ENCODE measurements around the gene GJD2.

The GJD2 gene

DNA sequence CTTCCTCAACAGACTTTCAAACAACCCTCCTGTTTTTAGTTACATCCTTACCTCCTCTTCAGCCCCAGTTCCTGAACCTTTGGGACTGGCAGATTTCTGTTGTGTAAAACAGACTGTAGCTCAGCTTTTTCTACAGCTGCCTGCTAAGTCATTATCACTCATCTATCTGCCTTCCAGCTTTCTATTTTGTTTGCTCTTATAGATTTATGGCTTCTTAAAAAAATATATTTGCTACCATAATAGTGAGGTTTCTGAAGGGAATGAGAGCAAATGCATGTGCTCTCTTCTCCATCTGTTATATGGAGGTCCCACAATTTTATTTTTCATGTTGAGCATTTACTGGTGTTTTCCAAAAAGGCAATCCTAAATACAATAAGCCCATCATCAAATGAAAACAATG, 18.2 kb upstream of the GJD2 start:
- DNase-seq (ENCODE audit: low read depth in 2 of 2), result no peak

DNA sequence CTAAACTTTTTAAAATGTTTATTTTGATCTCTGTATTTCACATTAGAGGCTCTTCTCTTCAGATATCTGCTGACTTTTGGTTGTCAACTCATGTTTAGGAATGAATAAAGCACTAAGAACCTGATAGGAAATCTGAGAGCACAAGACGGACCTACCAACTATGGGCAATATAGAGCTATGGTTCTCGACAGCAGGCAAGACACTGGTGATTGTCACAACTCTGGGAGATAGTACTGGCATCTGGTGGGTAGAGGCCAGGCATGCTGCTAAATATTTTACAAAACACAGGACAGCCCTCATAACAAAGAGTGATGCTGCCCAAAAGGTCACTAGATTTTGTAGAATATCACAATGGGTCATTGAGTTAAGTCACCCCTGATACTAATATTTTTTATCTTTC, 17.5 kb upstream of the GJD2 start:
- DNase-seq (ENCODE audit: low read depth in 2 of 2), result no peak

DNA sequence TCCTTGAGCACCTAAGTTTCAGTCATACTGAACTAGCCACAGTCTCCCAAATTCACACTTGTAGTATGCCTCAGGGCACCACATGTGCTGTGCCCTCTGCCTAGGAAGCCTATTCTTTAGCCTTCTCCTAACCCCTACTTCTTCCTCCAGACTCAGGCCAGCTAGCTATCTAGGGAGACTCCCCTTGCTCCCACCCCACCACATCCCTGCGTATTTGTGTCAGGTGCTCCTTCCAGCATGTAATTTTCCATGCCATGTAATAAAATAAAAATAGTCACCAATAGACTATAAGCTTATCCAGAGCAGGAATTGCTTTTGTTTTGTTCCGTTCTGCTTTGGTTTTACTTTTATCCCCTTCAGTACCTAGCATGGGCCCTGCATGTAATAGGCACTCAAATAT, 14.9 kb upstream of the GJD2 start:
- no peak for DNase-seq (ENCODE audit: low read depth in 2 of 2)

DNA sequence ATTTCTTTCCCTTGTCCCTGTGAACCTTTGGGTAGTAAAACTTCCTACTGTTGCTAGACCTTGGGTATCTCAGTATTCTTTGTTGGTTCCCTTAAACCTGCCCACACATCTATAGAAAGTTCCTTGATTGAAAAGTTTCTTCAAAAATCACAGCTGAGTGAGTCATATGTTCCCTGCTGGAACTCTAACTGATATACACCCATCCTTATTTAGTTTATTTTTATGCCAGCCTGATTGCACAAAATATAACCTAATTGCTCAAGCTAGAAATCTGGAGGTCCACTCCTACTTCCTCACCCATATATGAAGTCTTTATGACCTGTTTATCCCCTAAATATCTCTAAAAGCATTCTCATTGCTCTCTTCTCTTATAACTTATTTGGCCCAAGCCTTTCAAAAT, 13.7 kb upstream of the GJD2 start:
- no peak for DNase-seq (ENCODE audit: low read depth in 2 of 2)

DNA sequence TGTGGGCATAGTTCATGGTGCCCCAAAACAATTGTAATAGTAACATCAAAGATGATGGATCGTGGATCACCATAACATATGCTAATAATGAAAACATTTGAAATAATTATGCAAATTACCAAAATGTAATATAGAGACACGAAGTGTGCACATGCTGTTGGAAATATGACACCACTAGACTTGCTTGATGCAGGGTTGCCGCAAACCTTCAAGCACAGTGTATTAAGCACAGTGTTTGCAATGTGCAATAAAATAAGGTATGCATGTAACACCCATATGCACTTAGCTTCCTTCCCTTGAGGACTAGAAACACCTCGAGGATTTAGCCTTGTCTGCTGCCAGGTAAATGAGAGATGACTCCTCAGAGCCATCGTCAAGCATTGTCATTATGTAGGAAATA, 10.9 kb upstream of the GJD2 start:
- no peak for DNase-seq (ENCODE audit: low read depth in 2 of 2)

DNA sequence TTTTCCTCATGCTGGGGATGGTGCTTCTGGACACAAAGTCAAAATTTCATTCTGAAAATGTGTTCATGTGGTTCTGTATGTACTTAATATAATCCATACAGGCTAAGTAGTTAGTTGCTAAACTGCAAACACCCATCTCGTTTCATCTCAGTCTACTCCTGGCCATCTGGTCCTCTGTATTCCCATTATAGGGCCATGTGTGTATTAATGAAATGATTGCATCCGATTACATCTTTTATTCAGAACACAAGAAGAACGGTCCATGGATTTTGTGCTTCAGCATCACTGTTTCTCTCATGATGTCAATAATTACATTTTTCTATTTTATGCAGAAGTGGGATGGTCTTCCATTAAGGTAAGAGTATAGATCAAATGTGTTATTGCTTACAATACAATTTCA, 6.1 kb upstream of the GJD2 start:
- no peak for DNase-seq (ENCODE audit: low read depth in 2 of 2)

DNA sequence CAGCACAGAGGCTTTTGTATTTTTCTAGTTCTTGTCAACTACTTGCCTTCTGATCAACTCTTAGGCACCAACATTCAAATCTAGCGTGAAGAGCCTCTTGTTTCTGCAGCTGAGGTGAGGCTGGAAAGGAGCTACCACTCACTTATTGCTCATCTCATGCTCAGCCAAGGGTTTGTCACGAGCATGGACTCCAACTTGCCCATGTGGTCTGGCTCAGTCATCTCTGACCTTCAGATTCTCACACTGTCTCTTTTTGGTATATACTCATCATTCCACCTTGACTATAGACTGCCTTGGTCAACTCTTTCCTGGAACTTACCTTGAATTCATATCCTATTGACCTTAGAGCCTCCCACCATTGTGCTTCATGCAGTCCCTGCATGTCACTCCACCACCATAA, 5.2 kb upstream of the GJD2 start:
- DNase-seq (ENCODE audit: low read depth in 2 of 2), result no peak

DNA sequence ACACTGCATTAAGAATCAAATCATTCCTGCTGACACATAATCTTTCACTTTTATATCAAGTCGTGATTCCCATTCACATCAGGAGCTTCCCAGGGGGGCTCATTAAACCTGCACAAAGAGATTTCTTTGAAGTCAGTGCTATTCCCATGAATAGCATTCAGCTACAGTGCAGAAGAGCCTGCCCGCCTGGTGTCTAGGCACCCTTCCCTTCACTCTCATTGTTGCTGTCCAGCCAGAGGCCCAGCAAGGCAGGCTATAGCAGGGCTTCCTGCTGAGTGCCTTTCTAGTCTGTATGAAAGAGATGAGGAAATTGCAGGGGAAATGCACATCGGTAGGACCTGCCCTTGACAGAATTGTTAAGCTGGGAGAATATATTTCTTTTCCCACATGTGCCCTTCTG, 4.5 kb upstream of the GJD2 start:
- no peak for DNase-seq (ENCODE audit: low read depth in 2 of 2)

DNA sequence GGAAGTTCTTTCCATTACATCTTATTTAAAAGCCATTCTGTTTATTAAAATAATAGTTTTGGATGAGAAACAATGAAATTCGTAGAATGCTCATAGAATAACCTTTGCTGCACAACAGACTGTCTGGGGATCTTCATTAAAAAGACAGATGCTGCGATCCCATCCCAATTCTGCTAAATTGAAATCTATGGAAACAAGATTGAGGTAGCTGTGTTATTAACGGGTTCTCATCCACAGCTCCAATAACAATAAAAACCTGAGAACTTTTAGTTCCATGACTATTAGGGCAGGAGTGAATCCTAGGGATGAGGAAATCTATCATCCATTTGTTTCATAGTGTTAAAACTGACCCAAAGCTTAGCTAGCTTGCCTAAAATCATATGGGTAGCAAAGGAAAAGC, 2.5 kb upstream of the GJD2 start:
- no peak for DNase-seq (ENCODE audit: low read depth in 2 of 2)

DNA sequence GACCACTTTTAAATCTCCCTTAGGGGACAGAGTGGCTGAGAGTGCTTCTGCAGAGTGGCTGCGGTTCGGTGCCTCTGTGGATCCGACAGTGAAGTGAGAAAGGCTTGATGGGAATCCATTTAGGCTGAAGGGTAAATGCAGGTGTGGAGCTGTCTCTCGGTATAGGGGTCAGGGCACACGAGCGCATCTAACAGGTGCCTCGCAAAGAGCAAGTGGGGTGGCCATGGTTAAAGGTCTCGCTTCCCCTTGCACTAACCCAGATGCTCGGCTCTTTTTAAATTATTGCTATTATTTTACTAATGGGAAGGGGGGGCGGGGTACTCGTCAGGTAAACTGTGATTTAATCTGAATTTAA, 598 bp upstream of the GJD2 start:
- DNase-seq (ENCODE audit: low read depth in 2 of 2), result no peak

DNA sequence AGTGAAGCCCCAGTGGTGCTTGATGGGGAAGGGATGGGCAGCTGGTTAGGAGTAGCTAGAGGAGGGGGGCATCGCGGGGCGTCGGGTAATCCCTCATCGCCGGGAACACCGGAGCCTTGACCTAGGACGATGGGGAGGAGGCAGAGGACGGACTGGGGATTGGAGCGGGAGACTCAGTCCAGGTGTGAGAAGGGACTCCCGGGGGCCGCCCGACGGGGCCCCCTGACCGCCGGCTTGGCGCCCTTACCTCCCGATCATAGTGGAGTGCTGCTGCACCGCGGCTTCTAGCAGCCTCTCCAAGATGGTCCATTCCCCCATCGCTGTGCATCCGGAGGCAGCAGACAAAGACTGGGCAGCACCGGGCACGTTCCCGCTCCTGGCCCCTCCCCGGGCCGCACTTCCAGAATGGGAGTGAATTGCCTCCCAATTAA, 612 bp downstream of the GJD2 start:
- DNase-seq (ENCODE audit: low read depth in 2 of 2), result no peak

DNA sequence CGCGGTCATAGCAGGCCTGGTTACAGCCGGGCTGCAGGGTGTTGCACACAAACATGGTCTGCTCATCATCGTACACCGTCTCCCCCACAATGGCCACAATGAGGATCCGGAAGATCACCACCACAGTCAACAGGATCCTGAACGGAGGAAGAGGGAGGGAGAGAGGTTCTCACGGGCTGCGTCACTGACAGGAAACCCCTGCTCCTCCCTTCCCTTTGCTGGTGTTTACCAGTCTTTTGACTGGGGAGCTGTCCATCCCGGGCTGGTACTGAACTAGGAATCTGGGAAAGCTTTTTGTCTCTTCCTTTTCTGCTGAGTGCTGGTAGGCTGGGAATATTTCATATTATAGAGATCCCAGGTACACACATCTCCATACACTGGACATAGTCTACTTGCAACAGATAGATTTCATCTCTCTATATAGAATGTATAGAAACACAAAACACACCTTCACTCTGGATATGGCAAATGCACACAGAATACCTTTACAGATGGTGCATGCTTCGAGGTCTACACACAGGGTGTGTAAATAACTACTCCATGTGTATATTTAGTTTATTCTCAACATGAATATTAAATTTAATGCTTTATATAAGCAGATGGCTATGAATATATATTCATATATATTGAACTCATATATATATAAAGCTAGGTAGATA, 1.4 kb downstream of the GJD2 start:
- no peak for DNase-seq (ENCODE audit: low read depth in 2 of 2)

DNA sequence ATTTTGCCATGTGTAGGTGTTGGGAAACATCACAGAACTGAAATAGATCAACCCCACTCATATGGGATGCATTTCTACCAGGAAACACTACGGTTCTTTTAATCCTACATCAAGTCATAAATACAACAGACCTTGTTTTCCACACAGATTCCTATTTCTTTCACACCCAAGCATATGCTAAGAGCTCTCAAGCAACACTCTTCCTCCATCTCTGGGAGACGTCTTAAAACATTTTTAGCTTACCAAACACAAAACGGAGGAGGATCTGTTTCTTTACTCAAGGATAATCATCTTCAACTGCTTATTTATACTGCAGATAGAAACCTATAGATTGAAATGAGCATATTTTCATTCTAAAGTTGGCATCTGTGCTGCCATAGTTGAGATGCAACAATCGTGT, 5.1 kb downstream of the GJD2 start:
- DNase-seq (ENCODE audit: low read depth in 2 of 2), result no peak

DNA sequence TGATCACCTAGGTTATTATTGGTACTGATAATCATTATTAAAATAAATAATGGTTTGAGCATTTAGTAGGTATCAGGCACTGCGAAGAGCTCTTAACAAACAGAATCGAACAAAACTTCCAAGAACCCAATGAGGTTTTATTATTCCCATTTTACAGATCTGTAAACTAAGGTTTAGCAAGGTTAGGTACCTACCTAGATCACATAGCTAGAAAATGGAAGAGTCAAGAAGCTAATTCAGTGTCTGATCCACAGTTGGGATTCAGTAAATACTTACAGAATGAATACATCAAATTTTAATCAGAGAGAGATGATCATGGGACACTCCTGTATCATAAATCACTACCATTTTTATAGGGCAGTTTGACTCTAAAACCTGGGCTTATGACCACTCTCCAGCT, 15.5 kb downstream of the GJD2 start:
- no peak for DNase-seq (ENCODE audit: low read depth in 2 of 2)

DNA sequence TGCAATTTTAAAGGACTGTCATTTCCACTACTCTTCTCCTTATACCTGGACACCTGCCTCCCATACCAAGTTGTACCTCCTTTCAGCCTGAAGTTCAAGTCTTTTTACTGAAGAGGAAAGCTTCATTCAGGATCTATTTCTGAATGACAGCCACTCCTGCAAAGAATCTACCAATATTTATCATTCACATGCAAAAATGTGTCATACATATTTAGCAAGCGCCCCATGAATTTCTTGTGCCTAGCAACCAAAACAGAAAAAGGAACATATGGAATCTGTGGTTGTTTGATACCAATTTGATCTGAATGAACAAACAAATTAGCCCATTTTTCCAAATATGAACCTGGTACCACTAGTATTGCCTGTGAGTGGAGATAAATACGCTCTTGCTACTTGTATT, 16.8 kb downstream of the GJD2 start:
- no peak for DNase-seq (ENCODE audit: low read depth in 2 of 2)

DNA sequence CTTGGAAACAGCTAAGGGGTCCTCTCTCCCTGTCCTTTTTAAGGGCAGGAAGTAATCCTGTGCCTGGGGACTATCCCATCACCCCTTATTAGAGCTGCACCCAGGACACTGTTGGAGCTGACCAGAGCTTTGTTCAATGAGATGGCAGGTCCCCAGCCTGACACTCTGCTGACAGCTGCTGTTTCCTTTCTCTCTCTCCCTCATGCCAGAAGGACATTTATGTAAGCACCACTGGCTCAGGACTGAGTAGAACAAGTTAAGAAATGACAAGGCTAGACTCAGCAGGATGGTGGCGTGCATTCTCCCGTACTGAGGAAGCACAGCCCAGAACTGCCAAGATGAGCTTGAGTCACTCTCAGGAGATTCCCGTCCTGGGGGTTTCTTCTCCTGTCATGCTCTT, 17.3 kb downstream of the GJD2 start:
- no peak for DNase-seq (ENCODE audit: low read depth in 2 of 2)

DNA sequence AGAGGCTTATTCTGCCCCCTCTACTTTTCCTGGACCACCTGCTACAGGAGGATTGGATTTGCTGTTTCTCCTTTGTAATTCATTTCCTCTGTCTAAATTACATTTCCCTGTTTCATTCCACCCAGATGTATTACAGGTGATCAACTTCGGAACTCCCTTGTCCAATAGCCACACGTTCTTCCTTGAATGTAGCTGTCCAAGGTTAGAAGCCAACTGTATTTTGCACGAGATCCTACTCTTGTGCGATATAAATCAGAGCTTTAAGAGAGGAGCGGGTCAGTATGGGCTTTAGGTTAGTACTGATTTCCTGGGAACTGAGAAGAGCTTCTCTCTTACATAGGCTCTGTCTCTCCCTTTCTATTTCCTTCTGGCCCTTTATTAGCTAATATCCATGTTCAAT, 20.5 kb downstream of the GJD2 start:
- DNase-seq (ENCODE audit: low read depth in 2 of 2), result no peak

DNA sequence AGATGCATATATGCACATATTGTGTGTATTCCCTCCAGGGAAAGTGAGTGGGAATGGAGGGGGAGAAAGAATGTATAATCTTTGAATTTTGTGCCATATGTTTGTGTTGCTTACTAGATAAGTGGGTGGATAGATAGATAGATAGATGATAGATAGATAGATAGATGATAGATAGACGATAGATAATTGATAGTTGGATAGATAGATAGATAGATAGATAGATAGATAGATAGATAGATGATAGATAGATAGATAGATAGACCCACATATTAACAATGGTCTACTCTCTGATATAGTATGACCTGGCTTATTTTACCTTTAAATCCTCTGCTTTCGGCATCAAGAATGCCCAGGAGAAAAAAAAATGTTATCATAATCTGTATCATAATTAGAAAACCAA, 21.2 kb downstream of the GJD2 start:
- no peak for DNase-seq (ENCODE audit: low read depth in 2 of 2)

DNA sequence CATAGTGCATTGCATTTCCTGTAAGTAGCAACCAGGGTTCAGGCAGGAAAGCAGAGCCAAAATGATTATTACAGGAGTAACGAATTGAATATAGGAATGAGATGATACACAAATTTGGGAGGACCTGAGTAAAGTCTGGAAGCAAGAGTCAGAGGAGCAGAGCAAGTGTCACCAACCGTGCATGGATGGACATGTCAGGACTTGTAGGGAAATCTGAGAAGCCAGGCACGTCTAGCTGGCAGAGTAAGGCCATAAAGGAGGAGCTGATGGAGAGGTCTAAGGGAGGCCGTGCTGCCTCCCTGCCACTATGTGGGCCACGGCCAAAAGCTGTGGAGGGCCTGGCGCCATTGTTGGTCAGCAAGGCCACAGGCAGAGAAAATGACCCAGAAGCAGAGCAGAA, 22.4 kb downstream of the GJD2 start:
- DNase-seq (ENCODE audit: low read depth in 2 of 2), result no peak

DNA sequence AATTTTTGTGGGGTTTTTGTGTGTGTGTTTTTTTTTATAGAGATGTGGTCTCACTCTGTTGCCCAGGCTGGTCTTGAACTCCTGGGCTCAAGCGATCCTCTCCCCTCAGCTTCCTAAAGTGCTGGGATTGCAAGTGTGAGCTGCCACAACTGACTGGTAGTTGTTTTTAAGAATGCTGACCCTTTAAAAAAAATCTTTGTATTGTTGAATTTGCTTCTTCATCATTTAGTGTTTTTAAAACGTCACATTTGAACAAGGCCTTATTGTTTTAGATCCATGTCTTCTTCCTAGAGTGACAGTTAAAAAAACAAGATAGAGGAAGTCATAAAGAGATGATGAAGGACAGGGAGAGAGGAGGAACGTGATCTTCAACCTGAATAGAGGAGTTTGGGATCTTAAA, 24.1 kb downstream of the GJD2 start:
- DNase-seq (ENCODE audit: low read depth in 2 of 2), result no peak

DNA sequence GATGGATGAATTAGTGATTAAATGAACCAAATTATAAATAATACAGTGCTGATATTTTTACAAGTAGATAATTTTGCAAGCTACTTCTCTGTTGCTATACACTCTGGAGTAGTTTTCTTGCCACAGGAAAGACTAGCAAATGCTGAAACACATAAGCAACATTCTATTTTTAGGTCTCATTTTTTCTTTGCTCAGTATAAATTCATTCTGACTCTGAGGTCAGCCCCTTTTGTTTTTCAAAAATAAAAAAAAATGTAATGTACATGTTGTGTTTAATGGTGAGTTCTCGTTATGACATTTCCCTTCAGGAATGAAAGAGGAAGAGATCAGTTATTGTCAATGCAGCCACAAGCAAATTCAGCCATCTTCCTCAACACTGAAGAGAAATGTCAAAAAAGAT, 24.9 kb downstream of the GJD2 start:
- DNase-seq (ENCODE audit: low read depth in 2 of 2), result no peak

DNA sequence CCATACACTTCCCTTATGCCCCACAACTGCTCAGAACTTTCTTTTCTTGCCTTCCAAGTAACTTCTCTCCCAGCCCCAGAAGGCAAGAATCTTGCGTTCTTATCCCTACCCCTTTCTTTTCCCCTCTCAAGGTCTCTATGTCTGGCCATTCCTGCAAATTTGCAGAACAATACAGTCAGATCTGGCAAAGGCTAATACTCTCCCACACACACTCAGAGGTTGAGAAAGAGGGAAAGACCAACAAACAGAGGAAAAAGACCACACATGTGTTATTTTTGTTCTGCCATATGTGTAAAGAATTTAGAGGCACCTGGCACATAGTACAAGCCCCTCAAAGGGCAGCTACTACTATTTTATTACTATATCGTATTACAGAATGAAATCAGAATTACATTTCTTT, 25.7 kb downstream of the GJD2 start:
- DNase-seq (ENCODE audit: low read depth in 2 of 2), result no peak

DNA sequence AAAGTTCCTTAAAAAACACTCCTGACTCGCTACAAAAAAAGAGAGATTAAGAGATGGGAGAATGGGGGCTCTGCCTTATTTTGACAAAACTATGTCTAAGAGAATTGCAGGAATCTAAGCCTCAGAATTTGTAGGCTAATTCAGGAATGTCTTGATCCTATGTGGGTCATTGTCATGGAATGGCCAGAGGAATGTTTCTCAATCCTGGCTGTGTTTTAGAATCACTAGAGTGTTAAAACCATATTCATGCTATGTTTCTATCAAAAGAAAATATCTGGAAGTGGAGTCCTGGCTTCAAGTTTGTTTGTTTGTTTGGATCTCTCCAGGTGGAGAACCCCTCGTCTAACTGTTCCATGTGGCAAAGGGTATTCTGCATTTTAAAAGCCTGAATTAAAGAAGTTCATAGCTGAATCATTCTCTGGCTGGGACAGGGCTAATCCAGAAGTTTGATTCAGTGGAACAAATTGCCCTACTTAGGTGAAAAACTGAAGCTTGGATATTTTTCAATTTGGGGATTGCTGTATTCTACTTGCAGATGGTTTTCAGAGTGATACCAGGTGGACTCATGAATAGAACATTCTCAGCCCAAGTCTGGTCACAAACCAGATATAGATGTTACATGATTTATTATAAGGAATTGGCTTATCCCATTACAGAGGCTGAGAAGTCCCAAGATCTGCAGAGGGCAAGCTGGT, 28.2 kb downstream of the GJD2 start:
- no peak for DNase-seq (ENCODE audit: low read depth in 2 of 2)

DNA sequence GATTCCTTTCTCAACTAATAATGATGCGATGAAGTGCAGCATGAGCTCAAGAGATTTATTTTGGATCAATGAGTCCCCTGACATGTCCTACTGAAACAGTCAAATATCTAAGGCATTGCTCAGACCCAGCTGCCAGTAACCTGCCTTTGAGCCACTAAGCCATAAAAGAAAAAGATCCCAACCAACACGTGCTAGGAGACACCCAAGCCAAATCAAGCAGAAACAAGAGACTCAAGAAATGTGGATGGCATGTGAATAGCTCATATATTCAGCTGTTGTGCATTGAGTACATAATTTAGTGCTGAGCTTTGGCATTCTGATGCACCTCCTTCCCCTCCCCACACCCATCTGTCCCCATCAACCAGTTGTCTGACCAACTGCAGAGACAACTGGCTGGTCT, 29.2 kb downstream of the GJD2 start:
- DNase-seq (ENCODE audit: low read depth in 2 of 2), result no peak

Measured in stimulated activated CD4-positive, alpha-beta T cell treated with anti-CD3 and anti-CD28 coated beads, Interleukin-1b, Interleukin-23, amount 100 ng/mL, for 1 hour (primary cell).